ENCODE data around the gene PIEZO2.

- no peak for TF ChIP-seq CTCF (IDR thresholded peaks at IDR 0.05; ENCODE audit: insufficient read depth, low read length, poor library complexity, severe bottlenecking)
- TF ChIP-seq EZH2phosphoT487 (conservative IDR thresholded peaks at IDR 0.05; ENCODE audit: low read length): no peak
These were observed 53.6 kb downstream of the PIEZO2 start for GRCh38 chr18:11095674-11096293.

Data from SU-DHL-6 (cell line).